Measurements from ENCODE around the gene MYO6.

MYO6 gene

GRCh38 chr6:75751443-75751842 lies 2.4 kb downstream of the MYO6 start:
- H3K4me3 ChIP-seq (replicated peaks in 1 of 2; ENCODE audit: low read depth in 2 of 2, low read length in 2 of 2), result no peak overlapping the region
- no peak for TF ChIP-seq CTCF (IDR thresholded peaks at IDR 0.05; ENCODE audit: low read depth, low read length)
- DNase-seq (ENCODE audit: low read depth in 2 of 2), result peak; percentile 15 to 48

DNA sequence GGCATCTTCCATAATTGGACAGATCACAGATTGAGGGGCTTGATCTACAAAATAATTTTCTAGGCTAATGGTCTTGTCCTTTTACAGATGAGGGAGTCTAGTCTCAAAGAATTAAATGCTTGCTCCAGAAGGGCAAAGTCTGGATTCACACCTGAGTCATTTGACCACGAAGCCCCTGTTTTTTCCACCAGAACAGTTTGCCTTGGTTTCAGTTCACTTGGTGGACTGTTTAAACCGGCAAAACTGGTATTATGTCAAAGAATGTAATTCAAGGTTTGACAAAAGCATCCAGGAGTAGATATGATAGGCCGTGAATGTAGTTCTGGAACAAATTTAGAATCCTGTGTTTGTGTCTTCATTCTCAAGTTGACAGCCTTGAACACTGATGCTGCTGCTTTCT lies 3.3 kb downstream of the MYO6 start:
- no peak for TF ChIP-seq CTCF (IDR thresholded peaks at IDR 0.05; ENCODE audit: low read depth, low read length)
- H3K4me3 ChIP-seq (replicated peaks in 1 of 2; ENCODE audit: low read depth in 2 of 2, low read length in 2 of 2), result no peak overlapping the region
- DNase-seq (ENCODE audit: low read depth in 2 of 2), result no peak

GRCh38 chr6:75755704-75756103 lies 6.7 kb downstream of the MYO6 start:
- DNase-seq (ENCODE audit: low read depth in 2 of 2), result peak in 1 of 2 donors; percentile 9
- no peak for TF ChIP-seq CTCF (IDR thresholded peaks at IDR 0.05; ENCODE audit: low read depth, low read length)
- no peak overlapping the region for H3K4me3 ChIP-seq (replicated peaks in 1 of 2; ENCODE audit: low read depth in 2 of 2, low read length in 2 of 2)

DNA sequence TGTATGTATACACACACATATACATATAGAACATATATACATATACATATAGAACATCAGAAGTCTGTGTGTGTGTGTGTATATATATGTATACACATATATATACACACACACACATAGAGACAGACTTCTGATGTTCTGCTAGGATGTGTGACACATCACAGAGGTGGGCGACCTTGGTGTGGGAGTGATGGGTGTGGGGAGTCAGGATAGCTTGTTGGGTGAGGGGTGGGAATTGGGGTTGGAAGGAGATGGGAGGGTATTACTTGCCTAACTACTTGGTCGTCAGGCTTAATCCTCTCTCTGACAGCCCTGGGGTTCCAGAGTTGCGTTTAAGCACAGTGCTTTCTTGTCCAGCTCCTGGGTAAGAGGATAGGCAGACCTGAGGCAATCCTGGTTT lies 8.3 kb downstream of the MYO6 start:
- TF ChIP-seq CTCF (IDR thresholded peaks at IDR 0.05; ENCODE audit: low read depth, low read length), result no peak
- no peak overlapping the region for H3K4me3 ChIP-seq (replicated peaks in 1 of 2; ENCODE audit: low read depth in 2 of 2, low read length in 2 of 2)
- no peak for DNase-seq (ENCODE audit: low read depth in 2 of 2)

GRCh38 chr6:75758061-75758460 lies 9.0 kb downstream of the MYO6 start:
- H3K4me3 ChIP-seq (replicated peaks in 1 of 2; ENCODE audit: low read depth in 2 of 2, low read length in 2 of 2), result no peak overlapping the region
- no peak for DNase-seq (ENCODE audit: low read depth in 2 of 2)
- TF ChIP-seq CTCF (IDR thresholded peaks at IDR 0.05; ENCODE audit: low read depth, low read length), result no peak

DNA sequence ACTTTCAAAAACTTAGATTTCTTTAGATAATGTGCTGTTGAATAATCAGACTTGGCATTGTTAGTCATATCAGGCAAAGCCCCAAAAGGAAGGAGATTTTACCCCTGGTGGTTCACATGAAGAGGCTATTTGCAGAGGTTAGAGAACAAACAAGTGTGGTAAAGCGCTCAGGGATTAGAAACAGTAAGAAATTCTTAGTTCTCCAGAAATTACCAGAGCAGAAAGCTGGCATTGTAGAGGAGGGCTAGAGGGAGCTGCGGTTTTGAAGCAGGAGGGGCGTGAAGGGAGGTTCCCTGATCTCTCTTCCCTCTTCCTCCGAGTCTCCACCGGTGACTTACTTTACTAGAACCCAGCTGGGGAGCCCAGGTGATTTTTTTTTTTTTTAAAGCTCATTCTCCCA lies 10.2 kb downstream of the MYO6 start:
- no peak overlapping the region for H3K4me3 ChIP-seq (replicated peaks in 1 of 2; ENCODE audit: low read depth in 2 of 2, low read length in 2 of 2)
- DNase-seq (ENCODE audit: low read depth in 2 of 2), result no peak
- TF ChIP-seq CTCF (IDR thresholded peaks at IDR 0.05; ENCODE audit: low read depth, low read length), result no peak

- no peak for TF ChIP-seq CTCF (IDR thresholded peaks at IDR 0.05; ENCODE audit: low read depth, low read length)
- H3K4me3 ChIP-seq (replicated peaks in 1 of 2; ENCODE audit: low read depth in 2 of 2, low read length in 2 of 2), result no peak overlapping the region
- no peak for DNase-seq (ENCODE audit: low read depth in 2 of 2)
These were observed 11.3 kb downstream of the MYO6 start for GRCh38 chr6:75760320-75760719.
